Measurements from ENCODE around the gene ELP1. TPM values are rescaled to one million over a fixed set of nuclear protein-coding genes. Genes with fewer than 3 reads are reported as not detected.

ELP1 gene
- total RNA-seq, 1 donor from 2014 or later, result 31.6 TPM

Other genes starting within 250 kb of the ELP1 start
- 0.08 TPM in 1 of 2 replicates, not detected in the other for gene ACTL7B, start 78.1 kb downstream of the ELP1 start, total RNA-seq
- gene ACTL7A, start 71.9 kb downstream of the ELP1 start, total RNA-seq, result not detected in 2 replicates
- 14.7 and 14.8 TPM in 2 replicates for gene ABITRAM, start 276 bp upstream of the ELP1 start, total RNA-seq
- 24.8 and 25.1 TPM in 2 replicates for gene CTNNAL1, start 79.4 kb upstream of the ELP1 start, total RNA-seq
- gene TMEM245, start 185.8 kb upstream of the ELP1 start, total RNA-seq, result 26.9 and 29.4 TPM in 2 replicates
- gene FRRS1L, start 233.1 kb upstream of the ELP1 start, total RNA-seq, result not detected in 2 replicates

Measured in activated T-helper 1 cell treated with anti-CD3 and anti-CD28 coated beads, Interleukin-12 subunit alpha, Interleukin-12 subunit beta, Interleukin-2, Interleukin-4 antibody, amounts not matched to agents 30 ng/mL and 10 ng/mL and 1 ng/mL, durations not matched to agents 14 hours and 24 hours and 36 hours (primary cell).